HG02588 (cell line): ENCODE results near the gene ZSCAN5A.
"Not testable (repeated sequence)": the region's sequence is repeated elsewhere in the genome, so short reads cannot be mapped to it uniquely, and the experiment has no call there.

ENCODE experiments used
- ATAC-seq: cut with Tn5 transposase; IDR thresholded peaks from one replicate; pipeline ENCODE4 v1.9.1; 2021; ENCODE audit warnings: mild to moderate bottlenecking, moderate library complexity; ENCODE audit not compliant: unreplicated experiment

The ZSCAN5A gene

GRCh38 chr19:56273563-56274117 lies 41.0 kb downstream of the ZSCAN5A start:
- ATAC-seq: no peak

DNA sequence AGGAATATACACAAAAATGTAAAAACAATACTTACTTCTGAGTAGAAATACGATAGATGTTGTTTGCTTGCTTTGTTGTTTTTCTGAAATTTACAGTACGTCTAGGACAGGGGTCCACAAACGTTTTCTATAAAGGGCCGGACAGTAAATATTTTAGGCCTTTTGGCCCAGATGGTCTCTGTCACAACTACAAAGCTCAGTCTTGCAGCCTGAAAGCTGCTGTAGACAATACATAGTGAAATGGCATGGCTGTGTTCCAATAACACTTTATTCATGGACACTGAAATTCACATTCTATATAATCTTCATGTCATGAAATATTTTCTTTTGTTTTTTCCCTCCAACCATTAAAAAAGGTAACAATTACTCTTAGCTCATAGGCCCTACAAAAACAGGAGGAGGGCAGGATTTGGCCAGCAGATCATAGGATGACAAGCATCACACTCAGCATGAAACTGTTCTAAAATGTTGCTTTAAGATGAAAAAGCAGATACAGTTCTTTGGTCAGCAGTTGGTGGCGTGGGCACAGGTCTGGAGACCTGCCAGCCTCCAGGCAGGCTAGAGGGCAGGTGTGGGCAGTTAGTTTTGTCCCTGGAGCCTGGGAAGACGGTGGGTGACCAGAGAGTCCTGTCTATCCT lies 42.4 kb downstream of the ZSCAN5A start, which contains the start of gene EDDM13:
Gene EDDM13 (plus strand): TSS at position 588 of the 638 bp plus-strand sequence. CDS start 87 bp downstream, outside the sequence.
- ATAC-seq: no peak

DNA sequence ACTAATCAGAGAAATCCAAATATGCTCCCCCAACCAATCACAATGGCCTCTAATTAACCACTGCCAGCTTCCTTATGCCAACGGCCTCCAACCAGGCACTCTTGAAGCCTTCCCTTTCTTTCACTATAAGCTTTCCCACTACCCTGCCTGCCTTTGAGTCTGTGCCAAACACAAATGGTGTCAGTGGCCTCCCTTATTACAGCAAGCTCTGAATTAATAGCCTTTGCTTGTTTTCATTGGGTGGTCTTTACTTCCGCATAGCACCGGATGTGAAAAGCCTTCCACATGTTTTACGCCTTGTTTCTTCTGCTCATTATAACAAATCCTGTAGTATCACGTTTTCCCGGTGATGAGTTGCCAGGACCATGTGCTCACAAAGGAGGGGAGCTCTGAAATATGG lies 43.5 kb downstream of the ZSCAN5A start:
- ATAC-seq: no peak

DNA sequence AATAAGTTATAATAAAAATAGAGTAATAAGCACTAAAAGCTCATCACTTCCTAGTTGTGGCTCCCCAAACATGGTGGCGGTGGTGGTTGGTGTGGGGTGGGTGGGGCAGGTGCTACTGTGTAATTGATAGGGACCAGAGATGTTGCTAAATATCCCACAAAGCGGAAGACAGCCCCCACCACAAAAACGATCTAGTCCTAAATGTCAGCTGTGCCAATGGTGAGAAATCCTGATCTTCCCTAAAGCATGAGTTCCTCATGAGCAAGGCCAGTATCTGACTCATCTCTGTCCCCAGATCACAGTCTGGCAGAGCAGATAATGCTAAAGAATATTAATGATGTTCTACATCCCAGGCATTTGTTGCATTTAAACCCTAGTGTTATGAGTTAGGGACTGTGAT lies 44.0 kb downstream of the ZSCAN5A start:
- ATAC-seq: no peak

DNA sequence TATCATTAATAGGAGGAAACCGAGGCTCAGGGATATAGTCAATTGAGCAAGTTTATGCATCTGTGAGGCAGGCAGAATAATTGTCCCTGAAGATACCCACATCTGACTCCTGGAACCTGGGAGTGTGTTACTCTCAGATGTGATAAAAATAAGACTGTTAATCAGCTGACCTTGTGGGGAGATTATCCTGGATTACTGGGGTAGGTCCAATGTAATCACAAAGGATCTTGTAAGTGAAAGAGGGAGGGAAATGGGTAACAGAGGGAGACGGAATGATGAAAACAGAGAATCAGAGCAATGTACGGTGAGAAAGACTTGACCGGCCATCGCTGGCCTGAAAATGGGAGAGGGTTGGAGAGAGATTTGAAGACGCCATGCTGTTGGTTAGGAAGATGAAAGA lies 45.3 kb downstream of the ZSCAN5A start:
- no peak for ATAC-seq

DNA sequence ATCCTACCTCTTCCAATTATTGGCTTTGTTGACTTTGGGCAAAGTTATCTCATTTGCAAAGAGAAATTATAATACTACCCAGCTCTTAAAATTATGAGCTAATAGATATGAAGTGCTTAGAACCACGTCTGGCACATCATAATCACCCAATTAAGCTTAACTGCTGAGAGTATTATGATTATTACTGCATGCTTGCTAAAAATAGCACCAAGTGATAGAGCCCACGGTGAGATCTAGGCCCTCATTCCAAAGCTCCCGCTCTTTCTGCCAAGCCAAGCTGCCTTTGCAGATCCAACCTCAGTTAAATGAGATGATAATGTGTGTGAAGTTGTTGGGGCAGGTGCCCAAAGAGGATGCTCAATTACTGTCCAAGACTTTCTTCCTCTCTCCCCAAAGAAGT lies 48.6 kb downstream of the ZSCAN5A start:
- no peak for ATAC-seq

- ATAC-seq: no peak
These were observed 51.3 kb downstream of the ZSCAN5A start for GRCh38 chr19:56263319-56263718.

DNA sequence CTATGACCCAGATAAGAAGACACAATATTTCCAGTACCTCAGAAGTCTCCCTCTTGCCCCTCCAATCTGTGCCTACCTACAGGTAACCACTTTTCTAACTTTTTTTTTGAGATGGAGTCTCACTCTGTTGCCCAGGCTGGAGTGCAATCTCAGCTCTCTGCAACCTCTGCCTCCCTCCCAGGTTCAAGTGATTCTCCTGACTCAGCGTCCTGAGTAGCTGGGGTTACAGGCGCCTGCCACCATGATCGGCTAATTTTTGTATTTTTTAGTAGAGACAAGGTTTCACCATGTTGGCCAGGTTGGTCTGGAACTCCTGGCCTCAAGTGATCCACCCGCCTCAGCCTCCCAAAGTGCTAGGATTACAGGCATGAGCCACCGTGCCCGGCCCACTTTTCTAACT lies 52.7 kb downstream of the ZSCAN5A start:
- ATAC-seq: not testable (repeated sequence)

- no peak for ATAC-seq
These were observed 53.5 kb downstream of the ZSCAN5A start for GRCh38 chr19:56261145-56261544.

- no peak for ATAC-seq
These were observed 56.4 kb downstream of the ZSCAN5A start for GRCh38 chr19:56258272-56258671.

- ATAC-seq: no peak
These were observed 60.9 kb downstream of the ZSCAN5A start for GRCh38 chr19:56253737-56254136.

DNA sequence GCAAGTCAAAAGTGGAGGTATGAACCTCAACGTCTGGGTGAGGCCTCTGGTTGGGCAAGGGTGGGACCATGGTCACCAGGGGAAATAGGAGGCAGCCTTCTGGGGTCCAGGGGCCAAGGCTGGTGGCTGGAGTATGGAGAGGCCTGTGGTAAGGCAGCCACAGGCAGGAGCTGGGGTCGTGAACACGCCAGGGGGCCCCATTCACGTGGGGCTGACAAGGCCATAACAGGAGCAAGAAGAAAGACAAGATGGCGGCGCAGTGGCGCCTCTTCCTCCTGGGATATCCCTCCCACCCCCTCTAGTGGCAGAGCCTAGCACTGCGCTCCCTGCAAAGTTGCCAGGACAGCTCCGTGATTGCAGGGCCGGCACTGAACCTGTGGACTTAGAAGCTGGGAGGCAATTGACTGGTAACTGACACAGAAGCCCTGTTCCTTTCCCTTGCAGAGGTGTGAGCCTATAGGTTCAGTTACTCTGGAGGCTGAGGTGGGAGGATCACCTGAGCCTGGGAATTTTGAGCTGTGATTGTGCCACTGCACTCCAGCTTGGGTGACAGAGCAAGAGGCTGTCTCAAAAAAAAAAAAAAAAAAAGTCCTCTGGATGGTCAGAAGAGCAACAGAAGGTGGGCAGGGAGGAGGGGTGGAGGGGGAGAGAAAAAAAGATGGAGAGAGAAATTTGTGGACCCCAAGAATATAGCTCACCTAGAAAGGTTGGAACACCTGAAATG lies 61.8 kb downstream of the ZSCAN5A start:
- ATAC-seq: no peak

DNA sequence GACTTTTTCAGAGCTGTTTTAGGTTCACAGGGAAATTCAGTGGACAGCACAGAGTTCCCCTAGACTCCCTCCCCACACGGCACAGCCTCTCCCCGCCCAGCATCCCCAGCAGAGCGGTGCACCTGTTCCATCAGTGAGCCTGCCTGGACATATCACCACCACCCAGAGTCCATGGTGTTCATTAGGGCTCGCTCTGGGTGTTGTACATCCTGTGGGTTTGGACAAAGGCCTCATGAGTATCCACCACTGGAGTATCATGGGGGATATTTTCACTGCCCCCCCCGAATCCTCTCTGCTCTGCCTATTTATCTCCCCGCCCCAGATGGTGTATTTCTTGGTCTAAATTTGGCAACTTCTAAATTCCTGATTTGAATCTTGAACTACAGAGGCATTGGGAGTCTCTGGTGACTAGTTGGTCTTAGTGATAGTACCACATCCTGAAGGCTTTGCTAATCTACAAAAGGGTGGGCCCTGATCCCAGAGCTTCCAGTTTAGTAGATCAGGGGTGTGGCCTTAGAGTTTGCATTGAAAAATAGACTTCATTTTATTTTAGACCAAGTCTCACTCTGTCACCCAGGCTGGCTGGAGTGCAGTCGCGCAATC lies 65.8 kb downstream of the ZSCAN5A start:
- ATAC-seq: not testable (repeated sequence)

GRCh38 chr19:56245764-56246163 lies 68.9 kb downstream of the ZSCAN5A start:
- ATAC-seq: not testable (repeated sequence)

GRCh38 chr19:56245121-56245740 lies 69.4 kb downstream of the ZSCAN5A start:
- no peak for ATAC-seq

DNA sequence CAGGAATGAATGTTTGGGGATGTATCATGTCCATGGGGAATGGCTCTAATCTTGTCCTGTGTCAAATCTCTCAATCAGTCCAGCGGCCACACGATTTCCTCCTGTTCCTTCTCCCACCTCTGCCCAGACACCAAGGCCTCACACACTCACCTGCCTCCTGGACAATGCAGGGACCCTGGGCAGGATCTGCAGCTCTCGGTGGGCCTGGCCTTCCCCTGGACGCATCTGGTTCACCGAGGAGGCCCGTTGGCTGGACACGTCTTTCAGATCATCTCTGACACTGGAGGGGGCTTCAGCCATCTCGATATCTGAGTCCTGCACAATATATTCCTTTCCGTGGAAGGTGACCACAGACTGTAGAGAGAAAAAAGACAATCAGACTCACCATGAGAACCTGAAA lies 91.2 kb downstream of the ZSCAN5A start:
- no peak for ATAC-seq

DNA sequence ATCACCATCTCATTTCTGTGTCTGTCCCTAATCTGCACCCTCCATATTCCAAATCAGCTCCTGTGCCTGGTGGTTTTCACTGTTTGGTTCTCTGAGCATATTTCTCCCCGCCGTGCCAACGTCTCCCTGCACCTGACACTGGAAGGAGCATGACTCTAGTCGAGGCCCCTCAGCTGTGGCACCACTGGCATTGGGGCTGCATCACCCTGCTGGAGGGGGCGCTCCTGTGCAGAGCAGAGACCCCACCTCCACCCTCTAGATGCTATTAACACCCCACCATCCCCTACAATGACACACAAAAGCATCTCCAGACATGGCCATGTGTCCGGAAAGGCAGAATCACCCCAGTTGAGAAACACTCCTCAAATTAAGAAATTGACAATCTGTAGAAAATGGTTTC lies 91.7 kb downstream of the ZSCAN5A start:
- ATAC-seq: no peak

- no peak for ATAC-seq
These were observed 92.8 kb downstream of the ZSCAN5A start for GRCh38 chr19:56221851-56222250.

- not testable (repeated sequence) for ATAC-seq
These were observed 93.2 kb downstream of the ZSCAN5A start for GRCh38 chr19:56221442-56221841.

GRCh38 chr19:56218961-56219360 lies 95.7 kb downstream of the ZSCAN5A start:
- no peak for ATAC-seq
